GM18951 (cell line): Measurements from ENCODE around the gene PITHD1.
A peak's percentile ranks its signal among the peaks of the same experiment; 100 is the strongest.
"Not testable (repeated sequence)": the region's sequence is repeated elsewhere in the genome, so short reads cannot be mapped to it uniquely, and the experiment has no call there.

Experiments used
- POLR2A ChIP-seq: IDR thresholded peaks from 4 replicates; pipeline ENCODE4 v1.6.1; 2011; ENCODE audit warnings: mild to moderate bottlenecking; ENCODE audit not compliant: insufficient read length, insufficient read depth; ENCODE audit errors: extremely low read depth
- in situ Hi-C: fragments of 300-500 bp; cut with MboI; formaldehyde crosslinking; loops from one replicate; pipeline ENCODE4 v1.12.0; 2022; ENCODE audit warnings: low sequenced_read_pairs, mixed read lengths, inconsistent platforms; ENCODE audit not compliant: unreplicated experiment

Gene PITHD1

GRCh38 chr1:23777979-23778814 lies at the start of gene PITHD1:
PITHD1 (plus strand) TSS chr1:23778418; CDS start chr1:23778516, 98 bp downstream.
- peak; percentile 98 for TF ChIP-seq POLR2A
- in situ Hi-C loops: no loop called here

DNA sequence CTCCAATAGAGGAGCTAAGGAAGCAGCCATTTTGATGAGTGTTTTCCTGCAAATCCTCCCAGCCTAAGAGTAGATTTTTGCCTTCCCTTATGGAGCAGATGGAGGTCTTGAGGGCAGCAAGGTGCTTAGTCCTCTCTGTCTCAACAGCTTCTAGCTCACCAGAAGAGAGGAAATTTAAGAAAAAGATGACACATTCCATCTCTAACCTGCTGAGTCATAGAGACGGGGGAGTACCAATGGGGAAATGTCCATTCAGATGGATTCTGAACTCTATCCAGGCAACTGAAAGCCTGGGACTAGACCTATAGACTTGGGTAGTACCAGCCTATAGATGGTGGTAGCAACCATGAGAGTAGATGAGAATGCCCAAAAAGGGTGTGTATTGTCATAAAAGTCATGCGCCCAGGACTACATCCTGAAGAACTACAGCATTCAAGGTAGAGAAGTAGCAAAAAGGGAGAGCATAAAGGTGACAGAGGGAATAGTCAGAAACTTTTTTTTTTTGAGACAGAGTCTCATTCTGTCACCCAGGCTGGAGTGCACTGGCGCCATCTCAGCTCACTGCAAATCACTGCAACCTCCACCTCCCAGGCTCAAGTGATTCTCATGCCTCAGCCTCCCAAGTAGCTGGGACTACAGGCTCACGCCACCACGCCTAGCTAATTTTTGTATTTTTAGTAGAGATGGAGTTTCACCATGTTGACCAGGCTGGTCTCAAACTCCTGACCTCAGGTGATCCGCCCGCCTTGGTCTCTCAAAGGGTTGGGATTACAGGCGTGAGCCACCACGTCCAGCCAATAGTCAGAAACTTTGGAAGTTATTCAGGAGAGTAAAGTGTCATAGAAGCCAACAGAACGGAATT lies 45.6 kb upstream of the PITHD1 start:
- no peak for TF ChIP-seq POLR2A
- in situ Hi-C loops: no loop called here

GRCh38 chr1:23733281-23733680 lies 44.9 kb upstream of the PITHD1 start:
- in situ Hi-C loops: not testable (repeated sequence)

DNA sequence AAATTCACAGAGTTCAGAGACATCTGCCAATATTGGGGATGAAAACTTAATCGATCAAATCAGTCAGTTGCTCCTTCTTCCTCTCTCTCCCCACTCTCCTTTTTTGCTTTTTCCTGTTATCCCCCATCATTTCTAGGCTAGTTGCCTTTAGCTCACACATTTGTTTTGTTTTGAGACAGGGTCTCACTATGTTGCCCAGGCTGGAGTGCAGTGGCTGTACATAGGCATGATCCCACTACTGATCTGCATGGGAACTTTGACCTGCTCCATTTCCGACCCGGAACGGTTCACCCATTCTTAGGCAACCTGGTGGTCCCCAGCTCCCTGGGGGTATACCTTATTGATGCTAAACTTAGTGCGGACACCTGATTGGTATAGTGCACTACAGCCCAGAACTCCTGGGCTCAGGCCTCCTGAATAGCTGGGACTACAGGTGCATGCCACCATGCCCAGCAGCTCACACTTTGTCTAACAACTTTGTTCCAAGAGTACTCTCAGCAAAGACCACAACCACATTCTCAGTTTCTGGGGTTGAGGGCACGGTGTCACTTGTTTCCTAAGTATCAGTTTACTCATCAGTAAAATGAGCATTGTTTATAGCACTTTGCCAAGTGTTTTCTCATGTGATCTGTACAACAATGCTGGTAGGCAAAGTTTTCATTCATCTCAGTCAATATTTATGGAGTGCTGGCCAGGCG lies 41.6 kb upstream of the PITHD1 start:
- no peak for TF ChIP-seq POLR2A
- in situ Hi-C loops: no loop called here

GRCh38 chr1:23741609-23742008 lies 36.6 kb upstream of the PITHD1 start:
- no peak for TF ChIP-seq POLR2A
- in situ Hi-C loops: no loop called here

DNA sequence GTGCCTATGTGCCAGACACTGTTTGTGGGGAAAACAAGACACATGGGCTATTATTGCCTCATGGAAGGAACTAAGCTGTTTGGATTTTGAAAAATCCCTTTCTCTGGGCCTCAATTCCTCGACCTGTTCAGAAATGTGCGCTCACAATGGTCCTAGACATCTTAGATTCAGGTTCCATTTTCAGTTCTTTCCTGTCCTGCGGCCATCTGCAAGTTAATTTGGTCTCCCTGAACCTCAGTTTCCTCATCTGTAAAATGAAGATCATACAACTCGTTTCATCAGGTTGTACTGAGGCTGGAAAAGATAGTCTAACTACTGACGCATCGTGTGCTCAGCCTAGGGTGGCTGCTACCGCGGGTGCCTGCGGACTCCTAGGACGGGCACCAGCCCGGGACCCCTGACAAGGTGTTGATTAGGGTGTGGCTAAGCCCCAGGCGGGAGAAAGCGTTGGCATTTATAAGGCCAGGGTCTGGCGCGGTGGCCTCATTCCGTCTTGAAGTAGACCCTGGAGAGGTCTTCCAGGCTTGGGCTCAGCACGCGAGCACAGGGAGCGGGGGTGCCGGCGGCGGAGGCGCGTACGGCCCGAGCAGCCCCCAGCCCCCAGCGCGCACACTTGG lies 35.4 kb upstream of the PITHD1 start:
- TF ChIP-seq POLR2A: no peak
- in situ Hi-C loops: no loop called here

- TF ChIP-seq POLR2A: peak; percentile 94
- in situ Hi-C loops: no loop called here
Observed at GRCh38 chr1:23743287-23744152, 34.7 kb upstream of the PITHD1 start, which contains the start of gene ELOA. ELOA (plus strand) TSS chr1:23743471; CDS start chr1:23743504, 33 bp downstream.

- no peak for TF ChIP-seq POLR2A
- in situ Hi-C loops: no loop called here
Observed at GRCh38 chr1:23745515-23745914, 32.7 kb upstream of the PITHD1 start.

DNA sequence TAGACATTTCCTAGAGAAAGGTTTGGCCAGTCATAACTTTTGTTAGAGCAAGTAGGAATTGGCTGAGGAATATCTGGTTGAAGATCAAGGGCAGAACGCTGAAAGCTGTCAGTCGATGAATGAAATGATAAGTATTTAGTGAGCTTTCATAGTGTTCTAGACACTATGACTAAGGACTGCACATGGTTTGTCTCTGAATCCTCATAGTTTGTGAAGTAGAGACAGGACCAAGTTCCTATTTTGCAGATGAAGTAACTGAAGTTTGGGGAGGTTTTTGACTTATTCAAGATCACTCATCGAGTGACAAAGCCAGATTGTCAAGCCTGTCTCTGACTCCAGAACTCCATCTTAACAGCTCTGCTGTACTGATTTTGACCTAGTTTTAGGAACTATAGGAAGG lies 30.2 kb upstream of the PITHD1 start:
- in situ Hi-C loops: no loop called here
- no peak for TF ChIP-seq POLR2A

GRCh38 chr1:23751050-23751814 lies 27.0 kb upstream of the PITHD1 start:
- TF ChIP-seq POLR2A: no peak
- in situ Hi-C loops: loop anchor here (5.0 to 10.0 kb wide), 2 partner anchors 56 to 209 kb away; partner anchors contain the start of gene RPL11

- in situ Hi-C loops: loop anchor here (5.0 to 10.0 kb wide), 2 partner anchors 57 to 210 kb away; partner anchors contain the start of gene RPL11
- no peak for TF ChIP-seq POLR2A
Observed at GRCh38 chr1:23751815-23752200, 26.4 kb upstream of the PITHD1 start.
